Right cardiac atrium (tissue), 5 donors: ENCODE measurements around the gene ITPKA. TPM values are rescaled to one million over a fixed set of nuclear protein-coding genes. Genes with fewer than 3 reads are reported as not detected.

Source experiments
- ATAC-seq, 2 donors: fragments of 200-7000 bp; cut with Tn5 transposase; one replicate each; pipeline versions ENCODE4 v1.8.0 to v1.9.1; 2020; ENCODE audit warnings: moderate library complexity in 2 of 2, mild to moderate bottlenecking in 1 of 2
- DNase-seq, 3 donors: peaks; one replicate each; pipeline ENCODE4 v3.0.0-alpha.2; 2020
- H3K27ac ChIP-seq: one replicate; pipeline ENCODE4 v1.5.1; 2013; ENCODE audit warnings: mild to moderate bottlenecking, low read length, control low read depth, moderate library complexity
- H3K27me3 ChIP-seq: one replicate; pipeline ENCODE4 v1.6.1; 2013; ENCODE audit not compliant: control insufficient read depth, insufficient read depth
- H3K4me1 ChIP-seq: one replicate; pipeline ENCODE4 v1.6.1; 2013; ENCODE audit warnings: low read length; ENCODE audit not compliant: control insufficient read depth, insufficient read depth
- H3K4me3 ChIP-seq: one replicate; pipeline ENCODE4 v1.5.1; 2013; ENCODE audit warnings: low read length, control low read depth
- H3K9me3 ChIP-seq: one replicate; pipeline ENCODE4 v1.6.1; 2013; ENCODE audit warnings: low read length; ENCODE audit not compliant: control insufficient read depth
- WGBS: extraction: QIAGEN DNeasy Blood & Tissue Kit; methylation state at CpG from one replicate; pipeline ENCODE4 v1.1.7; 2013; 5-methylcytosine and 5-hydroxymethylcytosine counted together
- intact Hi-C, 4 donors: fragments of 100-400 bp; cut with DNase I; formaldehyde crosslinking; loops; one replicate each; pipeline versions ENCODE4 v1.11.0 to v1.14.0; 2022 to 2023
- polyA plus RNA-seq: library from polyadenylated mRNA; stranded (reverse); fragments of 200-250 nt; gene quantifications from one replicate; pipeline ENCODE4 v1.2.3, GENCODE V29; 2013
- total RNA-seq, 4 donors: library from RNA; stranded (reverse); fragmentation: NEBNext Ultra II Directional; extraction: Animal tissue kit (Norgen Biotek cat#: 25700); gene quantifications; one replicate each; pipeline ENCODE4 v1.2.1, GENCODE V29; 2021
- donor health status: healthy with polysubstance abuse.
- donor health status: DM: no; HTN: yes; CAD: no.
- donor health status: DM: no; HTN: no; CAD: no.
- donor health status: DM: no; HTN: yes; CAD: no; lungs with severe emphysema.
- donor health status: DM: yes; HTN: yes; CAD: no.

ITPKA gene
- total and polyA plus RNA-seq, 5 donors, result 0.36 to 1.6 (median 1.4) TPM

GRCh38 chr15:41491889-41492288, 1.8 kb upstream of the ITPKA start:
- 89% methylated on average over 4 of the region's 4 CpGs for WGBS
- no peaks in the 10 kb centered on the region for H3K27me3 ChIP-seq
- no peaks in the 10 kb centered on the region for H3K4me1 ChIP-seq
- H3K9me3 ChIP-seq, result no peaks in the 10 kb centered on the region
- ATAC-seq (no peak), DNase-seq (no peak)
- H3K27ac ChIP-seq, result no peak overlapping the region
- intact Hi-C loops, result no loop called here
- H3K4me3 ChIP-seq, result no peak overlapping the region

- intact Hi-C loops, result no loop called here
- DNase-seq (no peak), ATAC-seq (no peak)
- WGBS, result 4% methylated on average over 15 of the region's 15 CpGs
- H3K27me3 ChIP-seq, result no peaks in the 10 kb centered on the region
- no peak overlapping the region for H3K27ac ChIP-seq
- H3K4me1 ChIP-seq, result no peaks in the 10 kb centered on the region
- H3K9me3 ChIP-seq, result no peaks in the 10 kb centered on the region
- H3K4me3 ChIP-seq, result peak overlapping the region; percentile 86
Measured at GRCh38 chr15:41492597-41493204, 973 bp upstream of the ITPKA start.

GRCh38 chr15:41493902-41494189, 172 bp downstream of the ITPKA start:
- ATAC-seq, result no peak
- no peak for DNase-seq
- Histone ChIP-seq H3K4me1 (no peaks in the 10 kb centered on the region), H3K27me3 (no peaks in the 10 kb centered on the region), H3K4me3 (peak overlapping the region; percentile 86), H3K27ac (no peak overlapping the region), H3K9me3 (no peaks in the 10 kb centered on the region)
- under 1% methylated on average over 41 of the region's 41 CpGs for WGBS
- intact Hi-C loops, result no loop called here

- ATAC-seq, result peak in 1 of 2 donors; percentile 8
- Histone ChIP-seq H3K9me3 (no peaks in the 10 kb centered on the region), H3K4me3 (peak overlapping the region; percentile 86), H3K4me1 (no peaks in the 10 kb centered on the region), H3K27ac (no peak overlapping the region), H3K27me3 (no peaks in the 10 kb centered on the region)
- DNase-seq, result peak in 2 of 3 donors; percentile 55 to 65
- intact Hi-C loops, result no loop called here
- WGBS, result 1% methylated on average over 75 of the region's 77 CpGs
Measured at GRCh38 chr15:41494190-41494921, 682 bp downstream of the ITPKA start.

GRCh38 chr15:41494922-41495735, 1.5 kb downstream of the ITPKA start:
- no peaks in the 10 kb centered on the region for H3K9me3 ChIP-seq
- ATAC-seq, result peak in 1 of 2 donors; percentile 22
- H3K4me3 ChIP-seq, result peak overlapping the region; percentile 17
- DNase-seq, result peak in 2 of 3 donors; percentile 55 to 63
- H3K27me3 ChIP-seq, result no peaks in the 10 kb centered on the region
- intact Hi-C loops, result no loop called here
- H3K27ac ChIP-seq, result no peak overlapping the region
- 2% methylated on average over 55 of the region's 60 CpGs for WGBS
- no peaks in the 10 kb centered on the region for H3K4me1 ChIP-seq

- no peaks in the 10 kb centered on the region for H3K4me1 ChIP-seq
- peak; percentile 41 to 44 for ATAC-seq
- H3K4me3 ChIP-seq, result peak overlapping the region; percentile 17
- DNase-seq, result peak in 2 of 3 donors; percentile 69 to 73
- H3K27me3 ChIP-seq, result no peaks in the 10 kb centered on the region
- H3K27ac ChIP-seq, result no peak overlapping the region
- intact Hi-C loops, result no loop called here
- H3K9me3 ChIP-seq, result no peaks in the 10 kb centered on the region
- WGBS, result 26% methylated on average over 59 of the region's 59 CpGs
Measured at GRCh38 chr15:41495736-41496599, 2.3 kb downstream of the ITPKA start.

- intact Hi-C loops, result no loop called here
- peaks cover 4% of the 10 kb centered on the region for H3K4me1 ChIP-seq
- no peaks in the 10 kb centered on the region for H3K27me3 ChIP-seq
Measured at GRCh38 chr15:41498657-41499056, 5.0 kb downstream of the ITPKA start.

GRCh38 chr15:41499109-41499851, 5.6 kb downstream of the ITPKA start:
- no peak for ATAC-seq
- H3K4me1 ChIP-seq, result peaks cover 4% of the 10 kb centered on the region
- no peaks in the 10 kb centered on the region for H3K9me3 ChIP-seq
- H3K4me3 ChIP-seq, result no peak overlapping the region
- no peaks in the 10 kb centered on the region for H3K27me3 ChIP-seq
- intact Hi-C loops, result no loop called here
- 92% methylated on average over 6 of the region's 6 CpGs for WGBS
- H3K27ac ChIP-seq, result no peak overlapping the region
- peak in 1 of 3 donors; percentile 7 for DNase-seq

More at GRCh38 chr15:41498657-41499056, 5.0 kb downstream of the ITPKA start:
- Histone ChIP-seq H3K27ac (no peak overlapping the region), H3K9me3 (no peaks in the 10 kb centered on the region), H3K4me3 (no peak overlapping the region)
- WGBS, result 88% methylated on average over 2 of the region's 2 CpGs
- DNase-seq, result peak in 1 of 3 donors; percentile 1
- ATAC-seq, result no peak

- no peaks in the 10 kb centered on the region for H3K9me3 ChIP-seq
- H3K27ac ChIP-seq, result no peak overlapping the region
- peak overlapping the region; percentile 2 for H3K4me3 ChIP-seq
- 7% methylated on average over 56 of the region's 56 CpGs for WGBS
- H3K27me3 ChIP-seq, result no peaks in the 10 kb centered on the region
- intact Hi-C loops, result no loop called here
- peak in 1 of 3 donors; percentile 65 for DNase-seq
- H3K4me1 ChIP-seq, result peaks cover 4% of the 10 kb centered on the region
- peak; percentile 32 to 48 for ATAC-seq
Measured at GRCh38 chr15:41501191-41501917, 7.7 kb downstream of the ITPKA start.
